SK-N-SH (cell line): ENCODE measurements around the gene UGT1A3. TPM values are rescaled to one million over a fixed set of nuclear protein-coding genes. Genes with fewer than 3 reads are reported as not detected.

ENCODE experiments used
- CTCF ChIA-PET: fragments of 300-600, 350-600 bp; formaldehyde crosslinking; extraction: SDS; loops from one replicate; lab custom pipeline; 2021; lab: Yijun Ruan, JAX
- POLR2A ChIA-PET: fragments of 350-600 bp; sonication (Branson Sonifier 250); formaldehyde crosslinking; extraction: SDS; loops from one replicate; lab custom pipeline; 2020; ENCODE audit warnings: antibody characterized with exemption, inconsistent platforms; lab: Yijun Ruan, JAX
- DNase-seq: peaks from one replicate; pipeline ENCODE4 v3.0.0; 2012
- H2AFZ ChIP-seq: fragments of 200-600 bp; sonication (generic); 2 replicates; pipeline ENCODE4 v1.8.1; 2016; ENCODE audit warnings: antibody characterized with exemption, mild to moderate bottlenecking, low read depth
- H3F3A ChIP-seq: fragments of 200-600 bp; sonication (generic); replicated peaks from 2 replicates; pipeline ENCODE3; 2016; ENCODE audit warnings: antibody characterized with exemption, mild to moderate bottlenecking; ENCODE audit not compliant: insufficient read depth
- H3K27ac ChIP-seq, 2 experiments: fragments of 200-500 bp in 1 of 2; fragments of 200-600 bp in 1 of 2; sonication (Bioruptor generic) in 1 of 2; sonication (generic), shearing (Covaris generic) in 1 of 2; 2 replicates each; pipeline versions ENCODE4 v1.5.1 to v1.6.1; 2014 to 2016; ENCODE audit warnings: low read depth in 2 of 2, inconsistent platforms in 1 of 2, low read length in 1 of 2, mild to moderate bottlenecking in 1 of 2, mixed read lengths in 1 of 2
- H3K27me3 ChIP-seq: fragments of 200-600 bp; sonication (generic), shearing (Covaris generic); 2 replicates; pipeline ENCODE4 v1.6.1; 2016; ENCODE audit warnings: mixed run types; ENCODE audit not compliant: insufficient read depth
- H3K36me3 ChIP-seq, 2 experiments: fragments of 200-500 bp in 1 of 2; fragments of 200-600 bp in 1 of 2; sonication (Bioruptor generic) in 1 of 2; sonication (generic) in 1 of 2; replicated peaks in 1 of 2; 2 replicates each; pipeline versions ENCODE3 to v1.5.1; 2014 to 2016; ENCODE audit warnings: low read length in 1 of 2, mild to moderate bottlenecking in 1 of 2; ENCODE audit not compliant: insufficient read depth in 2 of 2, control insufficient read depth in 1 of 2
- H3K4me1 ChIP-seq, 2 experiments: fragments of 200-500 bp in 1 of 2; fragments of 200-600 bp in 1 of 2; sonication (Bioruptor generic) in 1 of 2; sonication (generic), shearing (Covaris generic) in 1 of 2; 2 replicates each; pipeline versions ENCODE4 v1.5.1 to v1.6.1; 2014 to 2016; ENCODE audit warnings: low read depth in 1 of 2, low read length in 1 of 2, mixed run types in 1 of 2; ENCODE audit not compliant: insufficient read depth in 2 of 2, control insufficient read depth in 1 of 2
- H3K4me2 ChIP-seq: fragments of 200-600 bp; sonication (generic), shearing (Covaris generic); 2 replicates; pipeline ENCODE4 v1.6.1; 2017; ENCODE audit warnings: mixed run types
- H3K4me3 ChIP-seq, 2 experiments: fragments of 200-500 bp in 1 of 2; fragments of 200-600 bp in 1 of 2; sonication (Bioruptor generic) in 1 of 2; sonication (generic), shearing (Covaris generic) in 1 of 2; 2 replicates each; pipeline versions ENCODE4 v1.5.1 to v1.8.1; 2014 to 2016; ENCODE audit warnings: low read depth in 2 of 2, inconsistent platforms in 1 of 2, low read length in 1 of 2, mild to moderate bottlenecking in 1 of 2, mixed read lengths in 1 of 2, moderate library complexity in 1 of 2
- H3K79me2 ChIP-seq: fragments of 200-600 bp; sonication (generic); 2 replicates; pipeline ENCODE4 v1.8.1; 2017; ENCODE audit warnings: mild to moderate bottlenecking; ENCODE audit not compliant: insufficient read depth
- H3K9ac ChIP-seq: fragments of 200-600 bp; sonication (generic); 2 replicates; pipeline ENCODE4 v1.6.1; 2017; ENCODE audit warnings: mixed run types
- H3K9me2 ChIP-seq: fragments of 200-600 bp; sonication (generic); 2 replicates; pipeline ENCODE4 v1.6.1; 2017; ENCODE audit warnings: mixed run types
- H3K9me3 ChIP-seq: fragments of 200-600 bp; sonication (generic); 2 replicates; pipeline ENCODE4 v1.6.1; 2017; ENCODE audit warnings: mixed run types, mild to moderate bottlenecking, moderate library complexity
- H4K20me1 ChIP-seq: fragments of 200-600 bp; sonication (generic); 2 replicates; pipeline ENCODE4 v1.6.1; 2017; ENCODE audit warnings: mild to moderate bottlenecking, mixed run types; ENCODE audit not compliant: insufficient read depth
- CHD2 ChIP-seq: fragments of 150-350 bp; IDR thresholded peaks from 2 replicates; pipeline ENCODE4 v1.6.1; 2018; ENCODE audit warnings: low read length; ENCODE audit not compliant: partially characterized antibody
- CTCF ChIP-seq: fragments of 200-600 bp; sonication (generic); IDR thresholded peaks from 2 replicates; pipeline ENCODE4 v1.6.1; 2017; ENCODE audit warnings: antibody characterized with exemption, mild to moderate bottlenecking, moderate library complexity
- ELF1 ChIP-seq: IDR thresholded peaks from 2 replicates; pipeline ENCODE4 v1.4.0; 2012
- EP300 ChIP-seq, 2 experiments: IDR thresholded peaks; 2 replicates each; pipeline versions ENCODE4 v1.4.0 to v1.6.1; 2012; ENCODE audit warnings: borderline replicate concordance in 1 of 2, low read depth in 1 of 2, low read length in 1 of 2
- FOSL2 ChIP-seq: IDR thresholded peaks from 2 replicates; pipeline ENCODE4 v1.4.0; 2012; ENCODE audit warnings: low read depth, mild to moderate bottlenecking, moderate library complexity, borderline replicate concordance
- FOXJ3 ChIP-seq: sonication (generic); formaldehyde crosslinking; IDR thresholded peaks from 2 replicates; pipeline ENCODE4 v1.5.1; 2020; ENCODE audit warnings: mild to moderate bottlenecking, missing genetic modification reagents
- FOXM1 ChIP-seq: IDR thresholded peaks from 2 replicates; pipeline ENCODE4 v1.4.0; 2012; ENCODE audit warnings: low read depth, mild to moderate bottlenecking
- GABPA ChIP-seq: IDR thresholded peaks from 2 replicates; pipeline ENCODE4 v1.4.0; 2012; ENCODE audit warnings: low read depth, mild to moderate bottlenecking
- JUND ChIP-seq: IDR thresholded peaks from 2 replicates; pipeline ENCODE4 v1.4.0; 2012
- MEF2A ChIP-seq: IDR thresholded peaks from 2 replicates; pipeline ENCODE4 v1.4.0; 2012; ENCODE audit warnings: low read depth, borderline replicate concordance
- MXI1 ChIP-seq: IDR thresholded peaks from 2 replicates; pipeline ENCODE4 v1.6.1; 2012; ENCODE audit warnings: mild to moderate bottlenecking, low read depth, low read length, improper control_type of control experiment
- NFIC ChIP-seq: IDR thresholded peaks from 2 replicates; pipeline ENCODE4 v1.4.0; 2012; ENCODE audit warnings: borderline replicate concordance
- NRF1 ChIP-seq: IDR thresholded peaks from 2 replicates; pipeline ENCODE4 v1.6.1; 2012; ENCODE audit warnings: low read depth, mild to moderate bottlenecking, low read length
- POLR2AphosphoS5 ChIP-seq: IDR thresholded peaks from 2 replicates; pipeline ENCODE4 v1.6.1; 2012; ENCODE audit warnings: low read depth, low read length
- RAD21 ChIP-seq: IDR thresholded peaks from 2 replicates; pipeline ENCODE4 v1.6.1; 2012; ENCODE audit warnings: mild to moderate bottlenecking, low read length
- RCOR1 ChIP-seq: fragments of 150-350 bp; IDR thresholded peaks from 2 replicates; pipeline ENCODE4 v1.6.1; 2017; ENCODE audit warnings: antibody characterized with exemption, low read length
- RFX5 ChIP-seq: IDR thresholded peaks from 2 replicates; pipeline ENCODE4 v1.6.1; 2012; ENCODE audit warnings: mild to moderate bottlenecking, improper control_type of control experiment, low read length
- TAF1 ChIP-seq: IDR thresholded peaks from 2 replicates; pipeline ENCODE4 v1.6.1; 2012; ENCODE audit warnings: low read depth, mild to moderate bottlenecking, low read length, moderate library complexity, borderline replicate concordance
- TEAD4 ChIP-seq: IDR thresholded peaks from 2 replicates; pipeline ENCODE4 v1.4.0; 2012; ENCODE audit warnings: mild to moderate bottlenecking, borderline replicate concordance; ENCODE audit not compliant: insufficient read depth
- USF2 ChIP-seq: fragments of 150-350 bp; IDR thresholded peaks from 2 replicates; pipeline ENCODE4 v1.6.1; 2017; ENCODE audit warnings: antibody characterized with exemption, low read length, low read depth, borderline replicate concordance
- YY1 ChIP-seq: IDR thresholded peaks from 2 replicates; pipeline ENCODE4 v1.4.0; 2012; ENCODE audit warnings: low read depth, mild to moderate bottlenecking
- WGBS: methylation state at CpG from one replicate; pipeline ENCODE4 v1.1.6; 2017; ENCODE audit warnings: low lambda C conversion rate; 5-methylcytosine and 5-hydroxymethylcytosine counted together
- polyA plus RNA-seq, 3 experiments: library from polyadenylated mRNA; depleted of rRNA; stranded (reverse); fragments of >200 nt; gene quantifications; 2 replicates each; pipeline ENCODE4 v1.2.3, GENCODE V29; 2012
- TF ChIP-seq, protein P1 (sequence below): IDR thresholded peaks from 2 replicates; pipeline ENCODE4 v1.4.0; 2012; ENCODE audit warnings: low read depth, borderline replicate concordance

Gene UGT1A3
- polyA plus RNA-seq, 1 of the 3 experiments (the other 2 are of a cell fraction) = not detected

GRCh38 chr2:233821709-233822100 is 92.9 kb downstream of the UGT1A3 start:
- Histone ChIP-seq H3K9me3 (no peaks in the 10 kb centered on the region), H3K4me2 (no peak overlapping the region), H3K27ac (no peak overlapping the region), H3K4me1 (no peaks in the 10 kb centered on the region; a peak in 1 of 4 replicates), H3K27me3 (no peaks in the 10 kb centered on the region), H3K79me2 (no peaks in the 10 kb centered on the region), H3K36me3 (no peaks in the 10 kb centered on the region), H3K4me3 (no peak overlapping the region), H3F3A (no peaks in the 10 kb centered on the region), H2AFZ (no peak overlapping the region), H4K20me1 (no peaks in the 10 kb centered on the region), H3K9ac (no peak overlapping the region), H3K9me2 (no peaks in the 10 kb centered on the region)
- ChIA-PET POLR2A (no interaction called here), CTCF (no interaction called here)
- DNase-seq = no peak
- 71% methylated on average over 4 of the region's 8 CpGs for whole genome bisulfite sequencing
- no peak for TF ChIP-seq NFIC
- TF ChIP-seq FOSL2 = no peak
- TF ChIP-seq FOXM1 = no peak
- TF ChIP-seq ELF1 = no peak
- no peak for TF ChIP-seq YY1
- TF ChIP-seq USF2 = no peak
- TF ChIP-seq MXI1 = no peak
- no peak for TF ChIP-seq MEF2A
- no peak for TF ChIP-seq POLR2AphosphoS5
- no peak for TF ChIP-seq RFX5
- no peak for TF ChIP-seq CTCF
- TF ChIP-seq JUND = no peak
- no peak for TF ChIP-seq GABPA
- TF ChIP-seq RAD21 = no peak
- TF ChIP-seq RCOR1 = no peak
- TF ChIP-seq, protein P1, sequence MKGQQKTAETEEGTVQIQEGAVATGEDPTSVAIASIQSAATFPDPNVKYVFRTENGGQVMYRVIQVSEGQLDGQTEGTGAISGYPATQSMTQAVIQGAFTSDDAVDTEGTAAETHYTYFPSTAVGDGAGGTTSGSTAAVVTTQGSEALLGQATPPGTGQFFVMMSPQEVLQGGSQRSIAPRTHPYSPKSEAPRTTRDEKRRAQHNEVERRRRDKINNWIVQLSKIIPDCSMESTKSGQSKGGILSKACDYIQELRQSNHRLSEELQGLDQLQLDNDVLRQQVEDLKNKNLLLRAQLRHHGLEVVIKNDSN = no peak

- Histone ChIP-seq H3K27ac (no peak overlapping the region), H3K27me3 (no peaks in the 10 kb centered on the region), H3K36me3 (no peaks in the 10 kb centered on the region), H3K9me2 (no peaks in the 10 kb centered on the region), H3K4me2 (no peak overlapping the region), H2AFZ (no peak overlapping the region), H3K4me1 (no peaks in the 10 kb centered on the region), H3K79me2 (no peaks in the 10 kb centered on the region), H3F3A (no peaks in the 10 kb centered on the region), H3K4me3 (no peak overlapping the region), H4K20me1 (no peaks in the 10 kb centered on the region), H3K9me3 (no peaks in the 10 kb centered on the region), H3K9ac (no peak overlapping the region)
- ChIA-PET POLR2A (no interaction called here), CTCF (no interaction called here)
- WGBS = 93% methylated on average over 12 of the region's 21 CpGs
- DNase-seq = no peak
- no peak for TF ChIP-seq GABPA
- no peak for TF ChIP-seq POLR2AphosphoS5
- TF ChIP-seq TEAD4 = no peak
- no peak for TF ChIP-seq MXI1
- TF ChIP-seq FOSL2 = no peak
- TF ChIP-seq USF2 = no peak
- no peak for TF ChIP-seq FOXJ3 (CRISPR knock-in tag)
- no peak for TF ChIP-seq CHD2
- no peak for TF ChIP-seq JUND
- TF ChIP-seq NRF1 = no peak
- TF ChIP-seq RAD21 = no peak
- TF ChIP-seq CTCF = no peak
- TF ChIP-seq TAF1 = no peak
- no peak for TF ChIP-seq YY1
- no peak for TF ChIP-seq RFX5
- no peak for TF ChIP-seq EP300 (IDR thresholded peaks at IDR 0.05; ENCODE audit: borderline replicate concordance in 1 of 2, low read depth in 1 of 2, low read length in 1 of 2)
Measured at GRCh38 chr2:233822101-233822771, 93.4 kb downstream of the UGT1A3 start.
